ENCODE results near the gene ANKRD37. TPM values are rescaled to one million over a fixed set of nuclear protein-coding genes. Genes with fewer than 3 reads are reported as not detected.

Gene ANKRD37
- total RNA-seq, 3 donors from 2014 or later (not counting 1 experiment from before 2014, with no cell fraction given): 12.9 to 18.6 (median 13.1) TPM

DNA sequence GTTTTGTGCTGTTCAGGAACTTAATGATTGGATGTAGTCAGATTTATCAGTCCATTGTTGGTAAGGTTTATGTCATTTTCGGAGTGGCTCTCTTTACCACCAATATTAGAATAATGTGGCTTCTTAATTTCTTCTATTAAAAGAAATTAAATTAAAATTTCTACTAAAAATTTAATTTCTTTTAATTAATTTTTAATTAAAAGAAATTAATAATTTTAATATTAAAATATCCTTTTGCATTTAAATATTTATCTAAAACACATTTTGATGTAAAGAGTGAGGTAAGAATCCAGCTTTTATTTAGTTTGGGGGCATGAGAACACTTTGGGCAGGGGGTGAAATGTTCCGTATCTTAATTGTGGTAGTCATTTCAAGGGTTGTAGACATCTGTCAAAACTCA lies 44.8 kb downstream of the ANKRD37 start:
- TF ChIP-seq CTCF (IDR thresholded peaks at IDR 0.05): no peak
- Mint-ChIP-seq H3K9me3 (no peaks in the 10 kb centered on the region), H3K27me3 (ENCODE audit: low read depth in 2 of 2) (peaks cover 9 to 10% of the 10 kb centered on the region in 2 donors), H3K36me3 (no peaks in the 10 kb centered on the region), H3K27ac (no peak overlapping the region), H3K4me3 (no peak overlapping the region), H3K4me1 (no peaks in the 10 kb centered on the region)
- ATAC-seq (no peak), DNase-seq (no peak)
- Histone ChIP-seq H3K4me1 (ENCODE audit: control insufficient read depth, insufficient read depth, low read length) (no peaks in the 10 kb centered on the region), H3K36me3 (ENCODE audit: control insufficient read depth, insufficient read depth, low read length) (no peaks in the 10 kb centered on the region), H3K4me3 (ENCODE audit: low read length) (no peak overlapping the region), H3K27me3 (ENCODE audit: control insufficient read depth, insufficient read depth, low read length) (peaks cover 5% of the 10 kb centered on the region), H3K27ac (ENCODE audit: low read length) (no peak overlapping the region), H3K9me3 (ENCODE audit: control insufficient read depth, insufficient read depth, low read length) (no peaks in the 10 kb centered on the region)
- intact Hi-C loops (cut with micrococcal nuclease): no loop called here
- WGBS (ENCODE audit: insufficient coverage): 100% methylated on average over 1 of the region's 2 CpGs

- Mint-ChIP-seq H3K9me3 (no peaks in the 10 kb centered on the region), H3K36me3 (no peaks in the 10 kb centered on the region), H3K4me1 (no peaks in the 10 kb centered on the region), H3K27me3 (ENCODE audit: low read depth in 2 of 2) (peaks cover 9 to 13% of the 10 kb centered on the region in 2 donors), H3K27ac (no peak overlapping the region), H3K4me3 (no peak overlapping the region)
- DNase-seq (no peak), ATAC-seq (no peak)
- intact Hi-C loops (cut with micrococcal nuclease): no loop called here
- peaks cover 2% of the 10 kb centered on the region for H3K27me3 ChIP-seq (ENCODE audit: control insufficient read depth, insufficient read depth, low read length)
- no peaks in the 10 kb centered on the region for H3K4me1 ChIP-seq (ENCODE audit: control insufficient read depth, insufficient read depth, low read length)
- H3K27ac ChIP-seq (ENCODE audit: low read length): no peak overlapping the region
- no peak overlapping the region for H3K4me3 ChIP-seq (ENCODE audit: low read length)
- no peaks in the 10 kb centered on the region for H3K36me3 ChIP-seq (ENCODE audit: control insufficient read depth, insufficient read depth, low read length)
- WGBS (ENCODE audit: insufficient coverage): 86% methylated on average over 2 of the region's 2 CpGs
- no peak for TF ChIP-seq CTCF (IDR thresholded peaks at IDR 0.05)
- no peaks in the 10 kb centered on the region for H3K9me3 ChIP-seq (ENCODE audit: control insufficient read depth, insufficient read depth, low read length)
Observed at GRCh38 chr4:185445209-185445608, 48.6 kb downstream of the ANKRD37 start.

Other genes starting within 250 kb of the ANKRD37 start
- 10 to 100 TPM; 25.7 to 30.5 (median 25.9) TPM for gene CFAP97, start 192.8 kb upstream of the ANKRD37 start, total RNA-seq
- gene SNX25, start 187.2 kb upstream of the ANKRD37 start, total RNA-seq: 10 to 100 TPM; 15.5 to 18.0 (median 16.6) TPM
- 1 to 10 TPM; 1.7 to 2.4 (median 2.2) TPM for gene LRP2BP, start 917 bp upstream of the ANKRD37 start, total RNA-seq
- gene UFSP2, start 29.1 kb downstream of the ANKRD37 start, total RNA-seq: 10 to 100 TPM; 14.0 to 18.8 (median 16.7) TPM
- gene CCDC110, start 74.9 kb downstream of the ANKRD37 start, total RNA-seq: not detected
- not detected for gene PDLIM3, start 138.7 kb downstream of the ANKRD37 start, total RNA-seq

Data from natural killer cell (primary cell).